ENCODE results near the gene KIF26B.
A peak's percentile ranks its signal among the peaks of the same experiment; 100 is the strongest.

- peak; percentile 32 to 50 for TF ChIP-seq CTCF (conservative IDR thresholded peaks at IDR 0.05; ENCODE audit: low read depth in 2 of 2)
- no peak for TF ChIP-seq EZH2phosphoT487 (IDR thresholded peaks at IDR 0.05; ENCODE audit: unreplicated experiment)
- TF ChIP-seq POLR2AphosphoS5 (IDR thresholded peaks at IDR 0.05; ENCODE audit: low read depth) = no peak
- no peak for TF ChIP-seq EZH2 (IDR thresholded peaks at IDR 0.05; ENCODE audit: low read depth, unreplicated experiment)
- no peak for TF ChIP-seq CREB1 (CRISPR knock-in tag; IDR thresholded peaks at IDR 0.05; ENCODE audit: low read depth)
- no peak for TF ChIP-seq ZNF114 (CRISPR knock-in tag; IDR thresholded peaks at IDR 0.05)
- TF ChIP-seq REST (IDR thresholded peaks at IDR 0.05; ENCODE audit: unreplicated experiment) = no peak
- no peak for TF ChIP-seq JUNB (IDR thresholded peaks at IDR 0.05; ENCODE audit: unreplicated experiment)
- no peak for TF ChIP-seq STAT1 (IDR thresholded peaks at IDR 0.05; ENCODE audit: unreplicated experiment)
- TF ChIP-seq, protein P1, sequence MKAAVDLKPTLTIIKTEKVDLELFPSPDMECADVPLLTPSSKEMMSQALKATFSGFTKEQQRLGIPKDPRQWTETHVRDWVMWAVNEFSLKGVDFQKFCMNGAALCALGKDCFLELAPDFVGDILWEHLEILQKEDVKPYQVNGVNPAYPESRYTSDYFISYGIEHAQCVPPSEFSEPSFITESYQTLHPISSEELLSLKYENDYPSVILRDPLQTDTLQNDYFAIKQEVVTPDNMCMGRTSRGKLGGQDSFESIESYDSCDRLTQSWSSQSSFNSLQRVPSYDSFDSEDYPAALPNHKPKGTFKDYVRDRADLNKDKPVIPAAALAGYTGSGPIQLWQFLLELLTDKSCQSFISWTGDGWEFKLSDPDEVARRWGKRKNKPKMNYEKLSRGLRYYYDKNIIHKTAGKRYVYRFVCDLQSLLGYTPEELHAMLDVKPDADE (IDR thresholded peaks at IDR 0.05) = no peak
- no peak for TF ChIP-seq NANOG (IDR thresholded peaks at IDR 0.05; ENCODE audit: borderline replicate concordance)
- TF ChIP-seq ZNF331 (CRISPR knock-in tag; IDR thresholded peaks at IDR 0.05; ENCODE audit: low read depth) = no peak
- TF ChIP-seq, protein P2, sequence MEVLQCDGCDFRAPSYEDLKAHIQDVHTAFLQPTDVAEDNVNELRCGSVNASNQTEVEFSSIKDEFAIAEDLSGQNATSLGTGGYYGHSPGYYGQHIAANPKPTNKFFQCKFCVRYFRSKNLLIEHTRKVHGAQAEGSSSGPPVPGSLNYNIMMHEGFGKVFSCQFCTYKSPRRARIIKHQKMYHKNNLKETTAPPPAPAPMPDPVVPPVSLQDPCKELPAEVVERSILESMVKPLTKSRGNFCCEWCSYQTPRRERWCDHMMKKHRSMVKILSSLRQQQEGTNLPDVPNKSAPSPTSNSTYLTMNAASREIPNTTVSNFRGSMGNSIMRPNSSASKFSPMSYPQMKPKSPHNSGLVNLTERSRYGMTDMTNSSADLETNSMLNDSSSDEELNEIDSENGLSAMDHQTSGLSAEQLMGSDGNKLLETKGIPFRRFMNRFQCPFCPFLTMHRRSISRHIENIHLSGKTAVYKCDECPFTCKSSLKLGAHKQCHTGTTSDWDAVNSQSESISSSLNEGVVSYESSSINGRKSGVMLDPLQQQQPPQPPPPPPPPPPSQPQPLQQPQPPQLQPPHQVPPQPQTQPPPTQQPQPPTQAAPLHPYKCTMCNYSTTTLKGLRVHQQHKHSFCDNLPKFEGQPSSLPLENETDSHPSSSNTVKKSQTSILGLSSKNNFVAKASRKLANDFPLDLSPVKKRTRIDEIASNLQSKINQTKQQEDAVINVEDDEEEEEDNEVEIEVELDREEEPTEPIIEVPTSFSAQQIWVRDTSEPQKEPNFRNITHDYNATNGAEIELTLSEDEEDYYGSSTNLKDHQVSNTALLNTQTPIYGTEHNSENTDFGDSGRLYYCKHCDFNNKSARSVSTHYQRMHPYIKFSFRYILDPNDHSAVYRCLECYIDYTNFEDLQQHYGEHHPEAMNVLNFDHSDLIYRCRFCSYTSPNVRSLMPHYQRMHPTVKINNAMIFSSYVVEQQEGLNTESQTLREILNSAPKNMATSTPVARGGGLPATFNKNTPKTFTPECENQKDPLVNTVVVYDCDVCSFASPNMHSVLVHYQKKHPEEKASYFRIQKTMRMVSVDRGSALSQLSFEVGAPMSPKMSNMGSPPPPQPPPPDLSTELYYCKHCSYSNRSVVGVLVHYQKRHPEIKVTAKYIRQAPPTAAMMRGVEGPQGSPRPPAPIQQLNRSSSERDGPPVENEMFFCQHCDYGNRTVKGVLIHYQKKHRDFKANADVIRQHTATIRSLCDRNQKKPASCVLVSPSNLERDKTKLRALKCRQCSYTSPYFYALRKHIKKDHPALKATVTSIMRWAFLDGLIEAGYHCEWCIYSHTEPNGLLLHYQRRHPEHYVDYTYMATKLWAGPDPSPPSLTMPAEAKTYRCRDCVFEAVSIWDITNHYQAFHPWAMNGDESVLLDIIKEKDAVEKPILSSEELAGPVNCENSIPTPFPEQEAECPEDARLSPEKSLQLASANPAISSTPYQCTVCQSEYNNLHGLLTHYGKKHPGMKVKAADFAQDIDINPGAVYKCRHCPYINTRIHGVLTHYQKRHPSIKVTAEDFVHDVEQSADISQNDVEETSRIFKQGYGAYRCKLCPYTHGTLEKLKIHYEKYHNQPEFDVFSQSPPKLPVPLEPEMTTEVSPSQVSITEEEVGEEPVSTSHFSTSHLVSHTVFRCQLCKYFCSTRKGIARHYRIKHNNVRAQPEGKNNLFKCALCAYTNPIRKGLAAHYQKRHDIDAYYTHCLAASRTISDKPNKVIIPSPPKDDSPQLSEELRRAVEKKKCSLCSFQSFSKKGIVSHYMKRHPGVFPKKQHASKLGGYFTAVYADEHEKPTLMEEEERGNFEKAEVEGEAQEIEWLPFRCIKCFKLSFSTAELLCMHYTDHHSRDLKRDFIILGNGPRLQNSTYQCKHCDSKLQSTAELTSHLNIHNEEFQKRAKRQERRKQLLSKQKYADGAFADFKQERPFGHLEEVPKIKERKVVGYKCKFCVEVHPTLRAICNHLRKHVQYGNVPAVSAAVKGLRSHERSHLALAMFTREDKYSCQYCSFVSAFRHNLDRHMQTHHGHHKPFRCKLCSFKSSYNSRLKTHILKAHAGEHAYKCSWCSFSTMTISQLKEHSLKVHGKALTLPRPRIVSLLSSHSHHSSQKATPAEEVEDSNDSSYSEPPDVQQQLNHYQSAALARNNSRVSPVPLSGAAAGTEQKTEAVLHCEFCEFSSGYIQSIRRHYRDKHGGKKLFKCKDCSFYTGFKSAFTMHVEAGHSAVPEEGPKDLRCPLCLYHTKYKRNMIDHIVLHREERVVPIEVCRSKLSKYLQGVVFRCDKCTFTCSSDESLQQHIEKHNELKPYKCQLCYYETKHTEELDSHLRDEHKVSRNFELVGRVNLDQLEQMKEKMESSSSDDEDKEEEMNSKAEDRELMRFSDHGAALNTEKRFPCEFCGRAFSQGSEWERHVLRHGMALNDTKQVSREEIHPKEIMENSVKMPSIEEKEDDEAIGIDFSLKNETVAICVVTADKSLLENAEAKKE (CRISPR knock-in tag; IDR thresholded peaks at IDR 0.05) = no peak
Measured at GRCh38 chr1:245493029-245493428, 338.2 kb downstream of the KIF26B start.
